ENCODE measurements around the gene ZSWIM8.

- TF ChIP-seq POLR2A (IDR thresholded peaks at IDR 0.05; ENCODE audit: low read depth, low read length) (no peak), POLR2AphosphoS5 (IDR thresholded peaks at IDR 0.05; ENCODE audit: low read depth, low read length) (no peak)
These were observed 10.8 kb upstream of the ZSWIM8 start for GRCh38 chr10:73774637-73775036.

Data from GM12892 (cell line).